Progenitor cell of endocrine pancreas (in vitro differentiated cells): ENCODE results near the gene GPRC5C. TPM values are rescaled to one million over a fixed set of nuclear protein-coding genes. Genes with fewer than 3 reads are reported as not detected.

Experiments used
- DNase-seq: peaks from one replicate; pipeline ENCODE4 v3.0.0; 2021; ENCODE audit warnings: low spot score; ENCODE audit not compliant: unreplicated experiment
- H3K27ac Mint-ChIP-seq: 2 replicates; pipeline ENCODE4 v1.8.0; 2021; ENCODE audit warnings: mild to moderate bottlenecking, moderate library complexity, mixed read lengths
- H3K27me3 Mint-ChIP-seq: 2 replicates; pipeline ENCODE4 v1.8.0; 2021; ENCODE audit warnings: mixed read lengths
- H3K36me3 Mint-ChIP-seq: 2 replicates; pipeline ENCODE4 v1.8.0; 2022; ENCODE audit warnings: mixed read lengths; ENCODE audit not compliant: insufficient read depth
- H3K4me1 Mint-ChIP-seq: 2 replicates; pipeline ENCODE4 v1.8.0; 2021; ENCODE audit warnings: low read depth, mixed read lengths
- H3K4me3 Mint-ChIP-seq: 2 replicates; pipeline ENCODE4 v1.8.0; 2021; ENCODE audit warnings: low read depth, mild to moderate bottlenecking, moderate library complexity, mixed read lengths
- H3K9me3 Mint-ChIP-seq: 2 replicates; pipeline ENCODE4 v1.8.0; 2021; ENCODE audit warnings: low read depth, mixed read lengths
- total RNA-seq: library from RNA; stranded (reverse); gene quantifications from 2 replicates; pipeline ENCODE4 v1.2.1, GENCODE V29; 2021
- TF ChIP-seq, protein P1 (sequence below): fragments of 200-600 bp; sonication (generic); IDR thresholded peaks from one replicate; pipeline ENCODE4 v1.5.0; 2021; ENCODE audit warnings: antibody characterized with exemption, mild to moderate bottlenecking; ENCODE audit not compliant: unreplicated experiment

The GPRC5C gene
- total RNA-seq, 1 donor from 2014 or later: 207 TPM

DNA sequence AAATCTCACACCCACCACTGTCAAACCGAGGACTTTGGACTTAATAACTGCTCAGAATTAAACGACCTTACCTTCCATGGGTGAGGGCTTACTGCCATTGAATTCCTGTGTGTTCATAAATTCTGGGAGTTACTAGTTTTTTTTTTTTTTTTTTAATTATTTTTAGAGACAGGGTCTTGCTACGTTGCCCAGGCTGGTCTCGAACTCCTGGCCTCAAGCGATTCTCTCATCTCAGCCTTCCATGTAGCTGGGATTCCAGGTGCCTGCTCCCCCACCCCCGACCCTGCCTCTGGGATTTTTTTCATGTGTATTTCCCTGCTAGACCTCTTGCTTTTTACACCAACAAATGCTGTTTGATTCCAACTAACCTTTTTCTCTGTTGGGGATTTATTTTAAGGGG lies 19.7 kb downstream of the GPRC5C start:
- no peaks in the 10 kb centered on the region for H3K9me3 Mint-ChIP-seq
- no peak overlapping the region for H3K4me3 Mint-ChIP-seq
- DNase-seq: no peak
- H3K36me3 Mint-ChIP-seq: peaks cover 15% of the 10 kb centered on the region
- H3K27me3 Mint-ChIP-seq: no peaks in the 10 kb centered on the region
- H3K4me1 Mint-ChIP-seq: peaks cover 21% of the 10 kb centered on the region
- TF ChIP-seq, protein P1, sequence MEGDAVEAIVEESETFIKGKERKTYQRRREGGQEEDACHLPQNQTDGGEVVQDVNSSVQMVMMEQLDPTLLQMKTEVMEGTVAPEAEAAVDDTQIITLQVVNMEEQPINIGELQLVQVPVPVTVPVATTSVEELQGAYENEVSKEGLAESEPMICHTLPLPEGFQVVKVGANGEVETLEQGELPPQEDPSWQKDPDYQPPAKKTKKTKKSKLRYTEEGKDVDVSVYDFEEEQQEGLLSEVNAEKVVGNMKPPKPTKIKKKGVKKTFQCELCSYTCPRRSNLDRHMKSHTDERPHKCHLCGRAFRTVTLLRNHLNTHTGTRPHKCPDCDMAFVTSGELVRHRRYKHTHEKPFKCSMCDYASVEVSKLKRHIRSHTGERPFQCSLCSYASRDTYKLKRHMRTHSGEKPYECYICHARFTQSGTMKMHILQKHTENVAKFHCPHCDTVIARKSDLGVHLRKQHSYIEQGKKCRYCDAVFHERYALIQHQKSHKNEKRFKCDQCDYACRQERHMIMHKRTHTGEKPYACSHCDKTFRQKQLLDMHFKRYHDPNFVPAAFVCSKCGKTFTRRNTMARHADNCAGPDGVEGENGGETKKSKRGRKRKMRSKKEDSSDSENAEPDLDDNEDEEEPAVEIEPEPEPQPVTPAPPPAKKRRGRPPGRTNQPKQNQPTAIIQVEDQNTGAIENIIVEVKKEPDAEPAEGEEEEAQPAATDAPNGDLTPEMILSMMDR: no peak
- no peak overlapping the region for H3K27ac Mint-ChIP-seq

DNA sequence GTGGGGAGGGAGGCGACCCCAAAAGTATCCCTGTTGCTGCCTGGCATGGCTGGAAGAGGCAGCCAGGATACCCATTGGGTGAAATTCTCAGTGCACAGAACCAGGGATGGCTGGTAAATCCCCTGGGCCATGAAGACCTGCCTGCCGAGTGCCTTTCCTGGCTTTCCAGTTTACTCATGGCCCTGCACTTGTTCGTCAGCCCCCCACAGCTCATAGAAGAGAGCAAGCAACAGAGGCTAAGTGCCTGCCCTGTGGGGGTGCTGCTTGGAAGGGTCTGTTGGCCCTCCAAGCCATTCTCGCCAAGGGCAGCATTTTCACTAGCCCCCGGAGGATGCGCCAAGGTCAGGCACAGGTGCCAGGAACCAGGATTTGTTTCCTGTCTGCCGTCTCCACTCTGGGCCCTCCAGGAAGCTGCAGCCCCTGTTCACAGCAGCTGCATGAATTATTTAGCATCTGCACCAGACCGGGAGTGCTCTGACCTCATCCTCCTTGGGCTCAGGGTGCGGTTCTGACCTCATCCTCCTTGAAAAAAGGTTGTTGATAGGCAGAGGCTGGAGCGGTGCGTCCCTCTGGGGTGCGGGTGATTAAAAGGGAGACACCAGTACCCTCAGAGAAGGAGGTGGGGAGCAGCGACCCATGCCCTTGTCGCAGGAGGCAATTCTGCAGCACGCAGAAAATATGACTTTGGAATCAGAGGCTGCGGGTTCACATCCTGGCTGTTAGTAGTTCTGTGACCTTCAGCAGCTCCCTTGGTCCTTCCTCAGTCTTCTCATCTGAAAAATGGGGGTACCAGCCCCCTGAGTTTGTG lies 20.3 kb downstream of the GPRC5C start:
- H3K9me3 Mint-ChIP-seq: no peaks in the 10 kb centered on the region
- H3K4me1 Mint-ChIP-seq: peaks cover 25% of the 10 kb centered on the region
- H3K27me3 Mint-ChIP-seq: no peaks in the 10 kb centered on the region
- H3K36me3 Mint-ChIP-seq: peaks cover 15% of the 10 kb centered on the region
- TF ChIP-seq, protein P1: no peak
- H3K4me3 Mint-ChIP-seq: no peak overlapping the region
- DNase-seq: no peak
- peak overlapping the region; percentile 41 for H3K27ac Mint-ChIP-seq

DNA sequence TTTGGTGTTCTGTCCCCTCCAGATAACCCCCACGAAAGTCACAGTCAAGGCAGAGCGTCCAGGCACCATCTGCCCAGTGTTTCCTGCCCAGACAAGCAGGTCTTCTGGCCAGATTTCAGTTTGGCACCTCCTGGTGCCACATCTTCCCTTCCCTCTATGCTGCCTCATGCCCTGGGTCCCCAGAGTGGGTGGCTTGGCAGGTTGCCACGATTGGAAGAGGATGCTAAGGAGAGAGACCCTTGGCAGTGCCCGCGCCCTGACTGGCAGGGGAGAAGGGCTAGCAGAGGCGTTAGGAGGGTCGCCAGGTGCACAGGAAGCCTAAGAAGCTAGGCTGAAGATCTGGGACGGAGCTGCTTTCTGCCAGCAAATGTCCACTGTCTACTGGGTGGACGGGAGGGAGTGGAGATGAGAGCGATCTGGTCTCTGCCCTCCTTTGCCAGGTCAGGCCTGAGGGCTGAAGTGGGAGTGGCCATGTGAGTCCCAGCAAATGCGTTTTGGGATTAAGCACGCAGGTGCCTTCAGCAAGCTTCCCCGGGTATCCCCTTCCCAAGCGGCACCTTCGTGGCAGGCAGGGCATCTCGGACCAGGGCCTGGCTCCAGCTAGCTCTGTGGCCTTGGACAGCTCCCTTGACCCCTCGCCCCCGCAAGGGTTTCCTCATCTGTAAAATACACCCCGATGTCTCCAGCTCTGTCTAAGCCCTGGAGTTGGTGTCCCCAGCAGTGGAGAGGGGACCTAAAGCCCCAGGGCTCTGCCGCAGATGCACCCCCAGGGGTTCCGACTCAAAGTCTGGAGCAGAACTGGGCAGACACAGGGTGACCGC lies 21.2 kb downstream of the GPRC5C start:
- TF ChIP-seq, protein P1: no peak
- no peaks in the 10 kb centered on the region for H3K27me3 Mint-ChIP-seq
- peak overlapping the region; percentile 50 for H3K4me3 Mint-ChIP-seq
- DNase-seq: no peak
- H3K36me3 Mint-ChIP-seq: peaks cover 9% of the 10 kb centered on the region
- peaks cover 28% of the 10 kb centered on the region for H3K4me1 Mint-ChIP-seq
- H3K9me3 Mint-ChIP-seq: no peaks in the 10 kb centered on the region
- H3K27ac Mint-ChIP-seq: peak overlapping the region; percentile 41

DNA sequence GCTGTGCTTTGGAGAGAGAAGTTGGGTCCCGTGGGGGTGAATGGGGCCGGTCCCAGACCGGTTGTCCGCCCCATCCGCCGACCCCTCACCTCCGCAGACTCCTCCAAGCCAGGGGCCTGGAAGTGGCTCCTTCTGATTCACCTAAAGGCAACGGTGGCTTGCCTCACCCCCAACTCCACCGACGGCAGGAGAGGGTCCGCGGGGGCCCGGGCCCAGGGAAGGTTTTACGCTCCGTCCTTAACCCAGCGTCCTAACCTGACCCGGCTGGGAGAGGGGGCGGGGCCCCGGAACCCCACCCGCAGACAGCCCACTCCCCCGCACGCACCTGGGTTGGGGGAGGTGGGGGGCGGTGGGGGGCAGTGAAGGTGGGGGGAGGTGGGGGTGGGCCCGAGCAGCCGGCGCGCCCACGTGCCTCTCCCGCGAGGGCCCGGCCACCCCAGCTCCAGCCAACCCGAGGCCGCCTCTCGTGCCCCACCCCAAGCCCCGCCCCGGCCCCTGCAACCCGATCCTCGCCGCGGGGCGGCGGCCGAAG lies 21.8 kb downstream of the GPRC5C start:
- Mint-ChIP-seq H3K4me1 (peaks cover 28% of the 10 kb centered on the region), H3K36me3 (peaks cover 9% of the 10 kb centered on the region), H3K9me3 (no peaks in the 10 kb centered on the region), H3K4me3 (peak overlapping the region; percentile 50), H3K27ac (no peak overlapping the region), H3K27me3 (peaks cover 5% of the 10 kb centered on the region)
- peak; percentile 85 for DNase-seq
- TF ChIP-seq, protein P1: no peak
